GM19193 (cell line): Measurements from ENCODE around the gene INAFM1.

ENCODE experiments used
- POLR2A ChIP-seq: IDR thresholded peaks from 4 replicates; pipeline ENCODE4 v1.6.1; 2011; ENCODE audit not compliant: insufficient read depth, insufficient read length; ENCODE audit errors: extremely low read depth

Gene INAFM1

GRCh38 chr19:47273313-47274070 is 1.2 kb upstream of the INAFM1 start:
- TF ChIP-seq POLR2A, result peak; percentile 87

- TF ChIP-seq POLR2A, result no peak
Observed at GRCh38 chr19:47274891-47275761, 441 bp downstream of the INAFM1 start.

- TF ChIP-seq POLR2A, result no peak
Observed at GRCh38 chr19:47275791-47276461, 1.2 kb downstream of the INAFM1 start.

- TF ChIP-seq POLR2A, result no peak
Observed at GRCh38 chr19:47280183-47280797, 5.6 kb downstream of the INAFM1 start.

GRCh38 chr19:47283405-47284059 is 8.8 kb downstream of the INAFM1 start:
- TF ChIP-seq POLR2A, result no peak

GRCh38 chr19:47284324-47284899 is 9.7 kb downstream of the INAFM1 start:
- no peak for TF ChIP-seq POLR2A

- no peak for TF ChIP-seq POLR2A
Observed at GRCh38 chr19:47296036-47296435, 21.4 kb downstream of the INAFM1 start.

GRCh38 chr19:47302249-47302648 is 27.6 kb downstream of the INAFM1 start:
- TF ChIP-seq POLR2A, result no peak

GRCh38 chr19:47303966-47304365 is 29.3 kb downstream of the INAFM1 start:
- TF ChIP-seq POLR2A, result no peak

- TF ChIP-seq POLR2A, result no peak
Observed at GRCh38 chr19:47305309-47305751, 30.6 kb downstream of the INAFM1 start.

GRCh38 chr19:47306303-47306702 is 31.6 kb downstream of the INAFM1 start:
- no peak for TF ChIP-seq POLR2A

GRCh38 chr19:47309038-47309437 is 34.4 kb downstream of the INAFM1 start:
- TF ChIP-seq POLR2A, result no peak

- no peak for TF ChIP-seq POLR2A
Observed at GRCh38 chr19:47309608-47310007, 34.9 kb downstream of the INAFM1 start, which contains the start of gene C5AR1. Gene C5AR1, plus strand, starts transcription at chr19:47309861. Its CDS starts 35 bp downstream, at chr19:47309896.

GRCh38 chr19:47310323-47310722 is 35.6 kb downstream of the INAFM1 start:
- no peak for TF ChIP-seq POLR2A
